ENCODE measurements around the gene BICRA.
"Not testable (repeated sequence)": the region's sequence is repeated elsewhere in the genome, so short reads cannot be mapped to it uniquely, and the experiment has no call there.

The BICRA gene

DNA sequence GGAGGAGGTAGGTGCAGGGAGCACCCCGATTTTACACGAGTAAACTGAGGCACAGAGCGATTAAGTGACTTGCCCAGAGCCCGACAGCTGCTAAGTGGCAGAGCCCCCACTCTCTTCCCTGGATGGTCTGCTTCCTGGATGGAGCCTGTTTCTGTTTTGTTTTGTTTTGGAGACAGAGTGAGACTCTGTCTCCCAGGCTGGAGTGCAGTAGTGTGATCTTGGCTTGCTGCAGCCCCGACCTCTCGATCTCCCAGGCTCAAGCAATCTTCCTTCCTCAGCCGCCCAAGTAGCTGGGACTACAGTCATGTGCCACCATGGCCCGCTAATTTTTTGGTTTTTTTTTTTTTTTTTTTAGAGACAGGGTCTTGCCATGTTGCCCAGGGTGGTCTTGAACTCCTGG, 17.3 kb downstream of the BICRA start:
- no peak for DNase-seq (ENCODE audit: low read depth in 1 of 2, low spot score in 1 of 2)

DNA sequence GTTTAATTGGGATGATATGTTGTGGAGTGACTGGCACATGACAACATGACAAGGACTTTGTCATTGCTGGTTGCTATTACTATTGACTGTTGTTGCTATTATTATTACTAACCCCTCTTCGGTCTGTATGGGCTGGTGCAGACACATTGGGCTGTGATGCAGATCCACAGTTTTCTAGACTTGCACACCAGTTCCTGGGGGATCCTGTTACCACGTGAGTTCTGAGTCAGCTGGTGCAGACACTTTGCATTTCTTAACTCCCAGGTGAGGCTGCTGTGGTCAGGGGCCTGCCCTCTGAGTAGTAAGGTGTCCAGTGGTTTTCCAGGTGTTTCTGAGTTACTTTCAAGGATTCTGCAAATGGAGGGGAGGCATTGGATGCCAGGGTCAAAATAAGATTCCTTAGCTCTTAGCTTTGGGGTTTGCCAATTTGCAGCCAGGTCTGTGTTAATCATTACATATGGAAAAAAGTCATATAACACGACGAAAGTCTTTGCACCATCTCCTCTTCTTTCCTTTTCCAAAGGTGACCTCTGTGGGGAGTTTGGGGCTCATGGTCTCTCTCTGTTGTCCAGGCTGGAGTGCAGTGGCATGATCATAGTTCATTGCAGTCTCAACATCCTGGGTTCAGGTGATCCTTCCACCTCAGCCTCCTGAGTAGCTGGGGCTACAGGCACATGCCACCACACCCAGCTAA, 19.3 kb downstream of the BICRA start:
- DNase-seq (ENCODE audit: low read depth in 1 of 2, low spot score in 1 of 2) = no peak

DNA sequence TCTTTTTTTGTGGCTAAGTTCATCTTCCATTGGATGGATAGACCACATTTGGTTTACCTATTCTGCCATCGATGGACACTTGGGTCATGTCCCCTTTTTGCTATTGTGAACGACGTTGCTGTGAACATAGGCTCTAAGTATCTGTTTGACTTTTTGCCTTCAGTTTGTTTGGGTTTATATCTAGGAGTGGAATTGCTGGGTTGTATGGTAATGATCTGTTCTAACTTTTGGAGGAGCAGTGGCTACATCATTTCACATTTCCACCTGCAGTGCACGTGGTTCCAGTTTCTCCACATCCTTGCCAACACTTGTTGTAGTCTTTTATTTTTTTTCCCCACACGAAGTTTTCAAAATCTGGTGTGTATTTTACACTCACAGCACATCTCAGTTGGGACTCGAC, 21.7 kb downstream of the BICRA start:
- DNase-seq (ENCODE audit: low read depth in 1 of 2, low spot score in 1 of 2) = no peak

DNA sequence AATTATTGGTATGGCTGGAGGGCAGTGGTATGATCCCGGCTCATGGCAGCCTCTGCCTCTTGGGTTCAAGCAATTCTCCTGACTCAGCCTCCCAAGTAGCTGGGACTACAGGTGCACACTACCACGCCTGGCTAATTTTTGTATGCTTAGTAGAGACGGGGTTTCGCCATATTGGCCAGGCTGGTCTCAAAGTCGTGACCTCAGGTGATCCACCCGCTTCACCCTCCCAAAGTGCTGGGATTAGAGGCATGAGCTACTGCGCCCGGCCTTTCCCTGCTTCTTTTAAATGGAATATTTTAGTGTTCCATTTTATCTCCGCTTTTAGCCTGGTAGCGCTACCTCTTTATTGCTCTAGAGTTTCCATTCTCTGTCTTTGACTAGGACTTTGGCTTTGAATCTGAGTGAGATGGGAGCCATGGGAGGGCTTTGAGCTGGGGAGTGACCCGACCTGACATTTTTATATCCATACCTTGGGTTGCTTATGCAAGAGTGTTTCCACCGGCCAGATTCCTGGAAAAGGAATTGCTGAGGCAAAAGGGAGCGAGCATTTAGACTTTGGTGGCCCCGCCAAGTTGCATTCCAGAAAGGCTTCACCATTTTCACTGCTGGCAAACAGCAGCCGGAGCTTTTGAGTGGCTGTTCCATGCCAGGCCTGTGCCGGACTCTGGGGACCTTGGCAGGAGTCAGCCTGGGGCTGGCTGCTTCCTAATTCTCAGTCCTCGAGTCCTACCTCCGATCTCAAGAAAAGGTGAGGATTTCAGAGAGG, 22.9 kb downstream of the BICRA start:
- no peak for DNase-seq (ENCODE audit: low read depth in 1 of 2, low spot score in 1 of 2)

DNA sequence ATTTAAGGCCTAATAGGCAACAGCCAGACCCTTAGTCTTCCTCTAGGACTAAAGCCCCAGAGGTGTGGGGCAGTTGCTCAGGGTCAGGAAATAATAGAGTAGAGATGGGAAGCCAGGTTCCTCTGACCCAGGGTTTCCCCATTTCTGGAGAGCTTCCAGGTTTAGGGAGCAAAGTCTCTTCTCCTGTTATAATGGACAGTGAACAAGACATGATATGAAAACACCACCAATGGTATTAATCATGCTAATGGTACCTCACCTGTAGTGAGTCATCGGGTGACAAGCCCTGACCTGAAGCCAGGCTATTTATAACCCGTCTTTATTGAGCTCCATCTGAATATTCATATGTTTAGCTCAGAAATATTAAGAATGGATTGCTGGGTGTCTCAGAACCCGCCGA, 24.6 kb downstream of the BICRA start:
- DNase-seq (ENCODE audit: low read depth in 1 of 2, low spot score in 1 of 2) = no peak

DNA sequence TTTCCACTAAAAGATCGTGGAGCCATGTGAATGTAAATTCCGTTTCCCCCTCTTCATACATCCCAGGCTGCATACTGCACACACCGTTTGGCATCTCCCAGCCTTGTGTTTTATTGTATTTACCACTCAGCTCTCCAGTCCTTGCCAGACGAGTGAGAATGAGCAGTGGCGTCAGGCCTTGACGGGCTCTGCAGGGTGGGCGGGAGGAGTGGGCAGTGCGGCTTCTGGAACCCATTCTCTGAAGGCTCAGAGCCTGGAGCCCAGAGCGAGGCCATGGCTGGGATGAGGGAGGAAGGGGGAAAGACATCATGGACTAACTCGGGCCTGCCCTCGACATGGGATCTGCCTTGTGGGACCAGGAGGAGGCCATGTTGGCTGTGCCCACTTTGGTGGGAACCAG, 25.1 kb downstream of the BICRA start:
- DNase-seq (ENCODE audit: low read depth in 1 of 2, low spot score in 1 of 2) = no peak

DNA sequence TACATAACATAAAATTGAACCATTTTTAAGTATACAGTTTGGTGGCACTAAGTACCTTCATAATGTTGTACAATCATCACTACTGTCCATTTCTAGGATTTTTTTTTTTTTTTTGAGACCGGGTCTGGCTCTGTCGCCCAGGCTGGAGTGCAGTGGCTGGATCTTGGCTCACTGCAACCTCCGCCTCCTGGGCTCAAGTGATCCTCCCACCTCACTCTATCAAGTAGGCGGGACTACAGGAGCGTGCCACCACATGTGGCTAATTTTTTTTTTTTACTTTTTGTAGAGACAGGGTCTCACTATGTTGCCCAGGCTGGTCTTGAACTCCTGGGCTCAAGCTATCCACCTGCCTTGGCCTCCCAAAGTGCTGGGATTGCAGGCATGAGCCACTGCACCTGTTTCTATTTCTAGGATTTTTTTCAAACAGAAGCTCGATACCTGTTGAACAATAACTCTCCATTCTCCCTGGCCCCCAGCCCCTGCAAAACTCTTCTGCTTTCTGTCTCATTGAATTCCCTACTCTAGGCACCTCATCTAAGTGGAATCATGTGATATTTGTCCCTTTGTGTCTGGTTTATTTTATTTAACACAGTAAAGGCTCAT, 26.3 kb downstream of the BICRA start:
- not testable (repeated sequence) for DNase-seq (ENCODE audit: low read depth in 1 of 2, low spot score in 1 of 2)

DNA sequence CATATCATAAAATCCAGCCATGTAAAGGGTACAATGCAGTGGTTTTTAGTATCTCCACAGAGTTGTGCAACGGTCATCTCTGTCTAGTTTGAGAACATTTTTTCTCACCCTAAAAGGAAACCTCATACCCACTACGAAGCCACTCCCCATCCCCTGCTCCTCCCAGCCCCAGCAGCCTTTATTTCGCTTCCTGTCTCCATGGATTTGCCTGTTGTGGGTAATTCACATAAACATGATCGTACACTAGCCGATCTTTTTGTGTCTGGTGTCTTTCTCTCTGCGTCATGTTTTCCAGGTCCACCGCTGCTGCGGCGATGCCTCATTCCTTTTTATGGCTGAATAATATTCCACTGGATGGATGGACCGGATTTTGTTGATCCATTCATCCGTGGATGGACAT, 28.6 kb downstream of the BICRA start:
- no peak for DNase-seq (ENCODE audit: low read depth in 1 of 2, low spot score in 1 of 2)

DNA sequence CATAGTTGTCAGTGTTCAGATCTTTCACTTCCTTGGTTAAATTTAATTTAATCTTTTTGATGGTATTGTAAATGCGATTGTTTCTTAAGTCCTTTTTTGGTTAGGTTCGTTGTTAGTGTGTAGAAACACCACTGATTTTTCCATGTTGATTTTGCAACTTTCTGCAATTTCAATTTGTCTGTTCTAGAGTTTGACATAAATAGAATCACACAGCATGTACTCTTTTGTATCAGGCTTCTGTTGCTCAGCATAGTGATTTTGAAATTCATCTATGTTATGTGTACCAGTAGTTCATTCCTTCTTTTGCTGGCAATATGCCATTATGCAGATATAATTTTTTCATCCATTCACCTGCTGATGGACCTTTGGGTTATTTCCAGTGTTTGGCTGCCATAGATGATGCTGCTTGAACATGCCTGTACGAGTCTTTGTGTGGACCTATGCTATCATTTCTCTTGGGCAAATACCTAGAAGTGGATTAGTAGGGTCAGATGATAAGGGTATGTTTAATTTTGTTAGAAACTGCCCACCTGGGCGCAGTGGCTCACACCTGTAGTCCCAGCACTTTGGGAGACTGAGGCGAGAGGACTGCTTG, 33.1 kb downstream of the BICRA start:
- no peak for DNase-seq (ENCODE audit: low read depth in 1 of 2, low spot score in 1 of 2)

DNA sequence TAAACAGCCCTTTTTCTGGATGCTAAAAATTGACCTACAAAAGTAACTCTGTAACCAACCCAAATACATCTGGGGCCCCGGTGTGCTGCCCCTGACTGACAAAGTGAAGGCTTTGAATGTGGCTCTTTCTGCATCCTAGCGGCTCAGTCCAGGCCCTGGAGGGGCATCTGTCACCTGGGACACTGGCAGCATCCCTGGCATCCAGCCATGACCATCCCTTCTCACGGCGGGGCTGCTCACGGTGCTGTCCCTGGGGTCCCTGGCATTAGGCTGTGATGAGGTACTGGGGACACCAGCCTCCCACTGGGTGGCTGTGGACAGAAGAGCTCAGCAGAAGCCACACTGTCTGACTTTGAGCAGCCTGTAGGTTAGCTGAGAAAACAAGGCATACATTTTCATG, 34.3 kb downstream of the BICRA start:
- DNase-seq (ENCODE audit: low read depth in 1 of 2, low spot score in 1 of 2) = no peak

DNA sequence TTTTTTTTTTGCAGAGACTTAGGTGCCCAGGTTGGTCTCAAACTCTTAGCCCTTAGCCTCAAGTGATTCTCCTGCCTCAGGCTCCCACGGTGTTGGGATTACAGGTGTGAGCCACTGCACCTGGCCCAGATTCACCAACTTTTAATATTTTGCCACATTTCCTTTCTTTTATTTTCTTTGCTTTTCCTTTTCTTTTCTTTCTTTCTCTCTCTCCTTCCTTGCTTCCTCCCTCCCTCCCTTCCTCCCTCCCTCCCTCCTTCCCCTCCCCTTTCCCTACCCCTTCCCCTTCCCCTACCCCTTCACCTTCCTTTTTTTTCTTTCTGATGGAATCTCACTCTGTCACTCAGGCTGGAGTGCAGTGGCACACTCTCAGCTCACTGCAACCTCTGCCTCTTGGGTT, 35.3 kb downstream of the BICRA start:
- no peak for DNase-seq (ENCODE audit: low read depth in 1 of 2, low spot score in 1 of 2)

DNA sequence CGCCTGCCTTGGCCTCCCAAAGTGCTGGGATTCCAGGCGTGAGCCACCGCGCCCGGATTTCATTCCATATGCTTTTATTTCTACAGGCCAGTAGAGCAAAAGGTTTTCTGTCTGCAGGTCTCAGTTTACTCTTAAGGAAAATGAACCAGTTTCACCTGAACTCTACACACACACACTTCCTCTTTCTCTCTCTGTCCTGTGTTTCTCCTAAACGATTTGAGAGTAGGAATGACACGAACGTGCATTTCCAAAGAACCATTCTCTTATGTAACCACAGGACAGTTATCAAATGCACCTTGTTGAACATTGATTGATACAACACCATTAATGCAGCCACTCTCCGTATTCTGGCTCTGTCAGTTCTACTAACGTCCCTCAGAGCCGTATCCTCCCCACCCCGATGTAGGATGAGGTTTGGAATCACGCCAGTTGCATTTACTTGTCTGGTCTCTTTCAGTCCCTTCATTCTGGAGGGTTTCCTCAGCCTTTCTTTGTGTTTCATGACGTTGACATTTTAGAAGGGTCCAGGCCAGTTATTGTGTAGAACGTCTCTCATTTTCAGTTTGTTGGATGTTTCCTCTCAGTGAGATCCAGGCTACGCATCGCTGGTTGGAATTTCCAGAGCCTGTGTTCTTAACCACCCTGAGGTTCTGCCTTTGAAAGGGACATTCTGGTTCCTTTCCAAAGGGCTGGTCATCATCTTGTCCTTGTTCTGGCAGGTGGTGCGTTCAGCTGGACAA, 36.0 kb downstream of the BICRA start:
- DNase-seq (ENCODE audit: low read depth in 1 of 2, low spot score in 1 of 2) = no peak

DNA sequence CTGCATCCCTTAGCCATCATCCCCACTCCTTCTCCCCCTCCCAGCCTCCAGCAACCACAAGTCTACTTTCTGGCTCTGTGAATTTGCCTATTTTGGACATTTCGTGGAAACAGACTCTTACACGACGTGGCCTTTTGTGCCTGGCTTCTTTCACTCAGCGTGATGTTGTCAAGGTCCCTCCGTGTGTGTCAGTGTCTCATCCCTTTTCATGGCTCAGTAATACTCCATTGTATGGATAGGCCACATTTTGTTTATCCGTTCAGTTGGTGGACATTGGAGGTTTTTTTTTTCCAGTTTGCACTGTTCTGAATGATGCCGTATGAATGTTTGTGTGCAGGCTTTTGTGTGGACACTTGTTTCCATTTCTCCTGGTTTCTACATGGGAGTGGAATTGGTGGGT, 38.0 kb downstream of the BICRA start:
- DNase-seq (ENCODE audit: low read depth in 1 of 2, low spot score in 1 of 2) = no peak

DNA sequence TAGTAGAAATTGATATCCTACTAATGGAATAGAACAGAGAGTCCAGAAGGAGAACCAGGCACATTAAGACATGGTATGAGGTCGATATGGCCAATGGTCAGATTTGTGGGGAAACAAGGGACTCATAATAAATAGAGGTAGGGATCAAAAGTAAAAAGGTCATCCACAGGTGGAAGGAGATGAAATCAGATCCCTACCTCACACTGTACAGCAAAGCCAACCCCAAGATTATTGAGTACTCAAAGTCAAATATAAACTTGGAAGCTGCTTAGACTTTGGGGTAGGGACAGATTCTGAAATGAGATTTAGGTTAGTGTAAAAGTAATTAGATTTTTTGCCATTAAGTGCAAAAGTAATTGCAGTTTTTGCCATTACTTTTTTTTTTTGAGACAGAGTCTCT, 40.7 kb downstream of the BICRA start:
- no peak for DNase-seq (ENCODE audit: low read depth in 1 of 2, low spot score in 1 of 2)

DNA sequence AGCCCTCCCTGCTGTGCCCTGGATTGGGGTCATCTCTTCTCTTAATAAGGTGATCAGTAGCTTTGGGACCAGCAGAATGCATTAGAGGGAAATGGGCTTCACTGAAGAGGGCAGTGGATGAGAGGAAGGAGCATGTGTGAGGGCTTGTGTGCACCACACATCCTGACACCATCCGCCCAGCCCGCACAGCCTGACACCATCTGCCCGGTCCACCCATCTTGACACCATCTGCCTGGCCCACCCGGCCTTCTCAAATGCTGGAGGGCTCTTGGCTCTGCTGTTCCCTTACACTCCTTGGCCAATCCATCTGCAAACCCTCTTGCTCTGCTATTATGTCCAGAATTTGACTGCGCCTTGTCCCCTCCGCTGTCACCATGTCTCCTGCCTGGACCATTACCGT, 41.8 kb downstream of the BICRA start:
- DNase-seq (ENCODE audit: low read depth in 1 of 2, low spot score in 1 of 2) = no peak

DNA sequence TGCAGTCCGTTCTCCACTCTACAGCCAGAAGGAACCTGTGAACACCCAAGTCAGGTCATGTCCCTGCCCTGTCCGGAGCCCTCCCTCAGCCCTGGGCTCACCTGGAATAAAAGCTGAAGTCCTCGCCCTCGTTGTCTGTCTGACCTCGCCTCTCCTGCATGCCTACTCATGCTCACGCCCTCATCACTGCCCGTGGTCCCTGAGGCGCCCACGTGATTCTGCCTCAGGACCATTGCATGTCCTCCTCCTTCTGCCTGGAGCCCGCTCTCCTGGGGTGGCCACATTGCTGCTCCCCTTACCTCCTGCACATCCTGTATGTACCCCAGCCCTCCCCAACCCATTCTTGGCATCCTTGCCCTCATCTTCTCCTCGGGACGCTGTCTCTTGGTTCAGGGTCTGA, 42.2 kb downstream of the BICRA start:
- DNase-seq (ENCODE audit: low read depth in 1 of 2, low spot score in 1 of 2) = no peak

DNA sequence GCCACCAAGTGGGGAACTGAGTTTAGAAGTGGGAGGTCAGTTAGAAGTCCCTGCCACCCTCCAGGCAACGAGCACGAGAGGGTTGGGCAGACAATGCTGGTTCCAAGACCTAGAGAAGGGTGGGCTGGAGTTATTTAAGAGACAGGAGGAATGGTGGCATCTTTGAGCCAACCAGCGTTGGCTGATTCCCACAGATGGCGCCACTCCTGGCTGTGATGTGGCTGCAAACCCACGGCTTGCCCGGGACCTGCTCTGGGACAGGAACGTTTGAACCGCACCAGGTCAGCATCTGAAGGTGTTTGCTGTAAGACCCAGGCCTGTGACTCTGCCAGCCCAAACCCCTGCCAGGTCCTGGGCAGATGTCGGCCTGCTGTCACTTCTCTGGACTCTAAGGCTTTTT, 42.8 kb downstream of the BICRA start:
- DNase-seq (ENCODE audit: low read depth in 1 of 2, low spot score in 1 of 2) = no peak

DNA sequence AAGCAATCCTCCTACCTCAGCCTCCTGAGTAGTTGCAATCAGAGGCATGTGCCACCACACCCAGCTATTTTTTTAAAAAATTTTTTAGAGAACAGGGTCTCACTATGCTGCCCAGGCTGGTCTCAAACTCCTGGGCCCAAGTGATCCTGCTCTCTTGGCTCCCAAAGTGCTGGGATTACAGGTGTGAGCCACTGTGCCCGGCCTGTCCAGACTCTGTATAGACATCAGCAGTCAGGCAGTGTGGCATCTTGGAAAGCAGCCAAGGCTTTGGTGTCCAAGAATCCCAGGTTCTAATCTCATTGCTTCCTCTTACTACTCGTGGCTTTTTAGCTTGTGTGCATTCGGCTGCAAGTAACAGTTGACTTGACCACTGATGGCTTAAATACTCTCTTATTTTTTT, 43.4 kb downstream of the BICRA start:
- DNase-seq (ENCODE audit: low read depth in 1 of 2, low spot score in 1 of 2) = no peak

DNA sequence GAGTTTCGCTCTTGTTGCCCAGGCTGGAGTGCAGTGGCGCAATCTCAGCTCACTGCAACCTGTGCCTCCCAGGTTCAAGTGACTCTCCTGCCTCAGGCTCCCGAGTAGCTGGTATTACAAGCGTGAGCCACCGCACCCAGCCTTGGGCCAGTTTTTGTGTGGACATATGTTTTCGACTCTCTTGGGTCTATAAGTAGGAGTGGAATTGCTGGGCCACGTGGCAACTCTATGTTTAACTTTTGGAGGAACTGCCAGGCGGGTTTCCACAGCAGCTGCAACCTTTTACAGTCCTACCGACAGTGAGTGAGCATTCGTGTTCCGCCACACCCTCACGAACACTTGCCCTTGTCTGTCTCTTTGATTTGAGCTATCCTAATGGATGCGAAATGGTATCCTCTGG, 44.9 kb downstream of the BICRA start:
- DNase-seq (ENCODE audit: low read depth in 1 of 2, low spot score in 1 of 2) = no peak

DNA sequence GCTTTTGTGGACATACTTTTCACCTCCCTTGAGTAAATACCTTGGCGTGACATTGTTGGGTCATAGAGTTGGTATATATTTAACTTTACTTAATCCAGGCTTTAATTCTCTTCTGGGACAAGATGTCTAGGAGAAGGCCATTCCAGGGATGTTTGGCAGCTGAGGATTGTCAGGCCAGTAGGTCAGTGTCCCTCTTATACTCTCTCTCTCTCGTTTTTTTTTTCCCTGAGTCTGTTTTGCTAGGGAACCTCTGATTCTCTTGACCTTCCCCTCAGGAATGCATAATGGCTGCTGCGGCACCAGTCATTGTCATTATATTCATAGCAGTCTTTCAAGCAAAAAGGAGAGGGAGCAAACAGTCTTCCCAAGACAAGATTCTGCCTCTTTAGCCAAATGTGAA, 48.8 kb downstream of the BICRA start:
- DNase-seq (ENCODE audit: low read depth in 1 of 2, low spot score in 1 of 2) = no peak

Data from activated T-helper 1 cell treated with anti-CD3 and anti-CD28 coated beads, Interleukin-2, amount 50 U/mL, for 16 hours (primary cell).